HG03097 (cell line): ENCODE results near the gene POMT1.
"Not testable (repeated sequence)": the region's sequence is repeated elsewhere in the genome, so short reads cannot be mapped to it uniquely, and the experiment has no call there.

Experiments
- ATAC-seq: cut with Tn5 transposase; IDR thresholded peaks from one replicate; pipeline ENCODE4 v1.9.1; 2021; ENCODE audit not compliant: unreplicated experiment, low FRiP score

Gene POMT1

GRCh38 chr9:131549186-131549585 lies 46.5 kb downstream of the POMT1 start:
- not testable (repeated sequence) for ATAC-seq

GRCh38 chr9:131550465-131550864 lies 47.7 kb downstream of the POMT1 start:
- not testable (repeated sequence) for ATAC-seq

- no peak for ATAC-seq
Measured at GRCh38 chr9:131552030-131552429, 49.3 kb downstream of the POMT1 start.

- no peak for ATAC-seq
Measured at GRCh38 chr9:131554087-131554842, 51.5 kb downstream of the POMT1 start.

- ATAC-seq = no peak
Measured at GRCh38 chr9:131554843-131555351, 52.2 kb downstream of the POMT1 start.

GRCh38 chr9:131555841-131556673 lies 53.3 kb downstream of the POMT1 start:
- ATAC-seq = no peak

GRCh38 chr9:131557855-131558548 lies 55.3 kb downstream of the POMT1 start:
- ATAC-seq = no peak

- no peak for ATAC-seq
Measured at GRCh38 chr9:131559421-131560000, 56.8 kb downstream of the POMT1 start.

GRCh38 chr9:131562032-131562959 lies 59.6 kb downstream of the POMT1 start:
- ATAC-seq = no peak

- ATAC-seq = no peak
Measured at GRCh38 chr9:131565369-131565768, 62.7 kb downstream of the POMT1 start.

GRCh38 chr9:131566158-131566557 lies 63.4 kb downstream of the POMT1 start:
- no peak for ATAC-seq

- no peak for ATAC-seq
Measured at GRCh38 chr9:131567910-131568309, 65.2 kb downstream of the POMT1 start.
